Upper lobe of left lung (tissue), 4 donors: ENCODE data around the gene IDH1.
"Not testable (repeated sequence)": the region's sequence is repeated elsewhere in the genome, so short reads cannot be mapped to it uniquely, and the experiment has no call there.

ENCODE experiments used
- EP300 ChIP-seq, 4 donors: sonication (generic); formaldehyde crosslinking; IDR thresholded peaks; one replicate each; pipeline ENCODE4 v1.5.1; 2017; ENCODE audit warnings: antibody characterized with exemption in 4 of 4, control low read depth in 2 of 4
- TF ChIP-seq, protein P1 (sequence below), 6 experiments: fragments of 450-650 bp in 4 of 6; fragments of 200-600 bp in 2 of 6; sonication (generic) in 2 of 6; IDR thresholded peaks; one replicate each; pipeline ENCODE4 v1.5.1; 2016 to 2019; ENCODE audit warnings: antibody characterized with exemption in 6 of 6

DNA sequence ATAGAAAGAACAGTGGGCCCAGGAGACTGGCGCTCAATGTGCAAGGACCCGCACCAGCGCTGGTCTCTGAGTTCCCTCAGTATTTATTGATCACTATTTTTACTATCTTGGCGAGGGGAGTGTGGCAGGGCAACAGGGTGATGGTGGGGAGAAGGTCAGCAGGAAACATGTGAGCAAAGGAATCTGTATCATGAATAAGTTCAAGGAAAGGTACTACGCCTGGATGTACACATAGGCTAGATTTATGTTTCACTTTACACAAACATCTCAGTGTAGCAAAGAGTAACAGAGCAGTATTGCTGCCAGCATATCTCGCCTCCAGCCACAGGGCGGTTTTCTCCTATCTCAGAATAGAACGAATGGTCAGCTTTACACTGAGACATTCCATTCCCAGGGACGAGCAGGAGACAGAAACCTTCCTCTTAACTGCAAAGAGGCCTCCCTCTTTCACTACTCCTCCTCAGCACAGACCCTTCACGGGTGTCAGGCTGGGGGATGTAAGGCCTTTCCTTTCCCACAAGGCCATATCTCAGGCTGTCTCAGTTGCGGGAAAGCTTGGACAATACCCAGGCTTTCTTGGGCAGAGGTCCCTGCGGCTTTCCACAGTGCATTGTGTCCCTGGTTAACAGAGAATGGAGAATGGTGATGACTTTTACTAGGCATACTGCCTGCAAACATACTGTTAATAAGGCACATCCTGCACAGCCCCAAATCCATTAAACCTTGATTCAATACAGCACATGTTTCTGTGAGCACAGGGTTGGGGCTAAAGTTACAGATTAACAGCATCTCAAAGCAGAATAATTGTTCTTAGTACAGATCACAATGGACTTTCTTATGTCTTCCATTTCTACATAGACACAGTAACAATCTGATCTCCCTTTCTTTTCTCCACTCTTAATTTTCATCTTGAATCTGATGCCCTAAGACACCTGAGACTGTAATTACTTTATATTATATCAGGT lies 2.3 kb upstream of the IDH1 start:
- TF ChIP-seq, protein P1, sequence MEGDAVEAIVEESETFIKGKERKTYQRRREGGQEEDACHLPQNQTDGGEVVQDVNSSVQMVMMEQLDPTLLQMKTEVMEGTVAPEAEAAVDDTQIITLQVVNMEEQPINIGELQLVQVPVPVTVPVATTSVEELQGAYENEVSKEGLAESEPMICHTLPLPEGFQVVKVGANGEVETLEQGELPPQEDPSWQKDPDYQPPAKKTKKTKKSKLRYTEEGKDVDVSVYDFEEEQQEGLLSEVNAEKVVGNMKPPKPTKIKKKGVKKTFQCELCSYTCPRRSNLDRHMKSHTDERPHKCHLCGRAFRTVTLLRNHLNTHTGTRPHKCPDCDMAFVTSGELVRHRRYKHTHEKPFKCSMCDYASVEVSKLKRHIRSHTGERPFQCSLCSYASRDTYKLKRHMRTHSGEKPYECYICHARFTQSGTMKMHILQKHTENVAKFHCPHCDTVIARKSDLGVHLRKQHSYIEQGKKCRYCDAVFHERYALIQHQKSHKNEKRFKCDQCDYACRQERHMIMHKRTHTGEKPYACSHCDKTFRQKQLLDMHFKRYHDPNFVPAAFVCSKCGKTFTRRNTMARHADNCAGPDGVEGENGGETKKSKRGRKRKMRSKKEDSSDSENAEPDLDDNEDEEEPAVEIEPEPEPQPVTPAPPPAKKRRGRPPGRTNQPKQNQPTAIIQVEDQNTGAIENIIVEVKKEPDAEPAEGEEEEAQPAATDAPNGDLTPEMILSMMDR (IDR thresholded peaks at IDR 0.05) = not testable (repeated sequence)
- TF ChIP-seq EP300 (IDR thresholded peaks at IDR 0.05) = not testable (repeated sequence)
